ENCODE results near the gene PRSS21.

Gene PRSS21

GRCh38 chr16:2842340-2843000 lies 25.4 kb downstream of the PRSS21 start:
- no peak for DNase-seq (ENCODE audit: extremely low read depth, low read depth)
- TF ChIP-seq CTCF (IDR thresholded peaks at IDR 0.05; ENCODE audit: low read depth, low read length): peak; percentile 37

- TF ChIP-seq CTCF (IDR thresholded peaks at IDR 0.05; ENCODE audit: low read depth, low read length): no peak
- no peak for DNase-seq (ENCODE audit: extremely low read depth, low read depth)
These were observed 26.5 kb downstream of the PRSS21 start for GRCh38 chr16:2843526-2843925.

- no peak for DNase-seq (ENCODE audit: extremely low read depth, low read depth)
- TF ChIP-seq CTCF (IDR thresholded peaks at IDR 0.05; ENCODE audit: low read depth, low read length): no peak
These were observed 28.1 kb downstream of the PRSS21 start for GRCh38 chr16:2845116-2845515.

GRCh38 chr16:2846511-2847310 lies 29.7 kb downstream of the PRSS21 start:
- no peak for DNase-seq (ENCODE audit: extremely low read depth, low read depth)
- no peak for TF ChIP-seq CTCF (IDR thresholded peaks at IDR 0.05; ENCODE audit: low read depth, low read length)

GRCh38 chr16:2848933-2849725 lies 32.1 kb downstream of the PRSS21 start:
- DNase-seq (ENCODE audit: extremely low read depth, low read depth): no peak
- TF ChIP-seq CTCF (IDR thresholded peaks at IDR 0.05; ENCODE audit: low read depth, low read length): no peak

GRCh38 chr16:2852003-2852730 lies 35.1 kb downstream of the PRSS21 start:
- no peak for DNase-seq (ENCODE audit: extremely low read depth, low read depth)
- no peak for TF ChIP-seq CTCF (IDR thresholded peaks at IDR 0.05; ENCODE audit: low read depth, low read length)
